NCI-H2081 treated with DMSO at 0.1 percent for 48 hours (cell line): ENCODE results near the gene MCTP1.

Source experiments
- DNase-seq: peaks from one replicate; lab custom pipeline; 2025; lab: John Stamatoyannopoulos, UW

MCTP1 gene

DNA sequence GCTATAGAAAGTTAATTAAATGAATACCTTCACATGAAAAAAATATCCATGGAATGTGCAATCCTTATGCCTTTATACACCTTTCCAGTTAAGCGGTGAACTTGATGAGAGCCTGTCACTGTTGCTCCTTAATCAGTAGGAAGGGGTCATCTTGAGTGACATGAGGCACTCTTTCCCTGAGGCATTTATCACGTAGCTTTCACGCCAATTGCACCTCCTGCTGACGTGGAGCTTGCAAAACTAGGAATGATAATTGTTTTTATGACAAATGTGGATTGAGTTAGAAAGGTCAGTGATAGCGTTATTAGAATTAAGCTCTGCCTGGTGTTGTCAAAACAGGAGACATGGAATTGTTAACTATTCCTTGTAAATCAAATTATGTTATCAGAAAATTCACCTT is 586.7 kb downstream of the MCTP1 start:
- no peak for DNase-seq

DNA sequence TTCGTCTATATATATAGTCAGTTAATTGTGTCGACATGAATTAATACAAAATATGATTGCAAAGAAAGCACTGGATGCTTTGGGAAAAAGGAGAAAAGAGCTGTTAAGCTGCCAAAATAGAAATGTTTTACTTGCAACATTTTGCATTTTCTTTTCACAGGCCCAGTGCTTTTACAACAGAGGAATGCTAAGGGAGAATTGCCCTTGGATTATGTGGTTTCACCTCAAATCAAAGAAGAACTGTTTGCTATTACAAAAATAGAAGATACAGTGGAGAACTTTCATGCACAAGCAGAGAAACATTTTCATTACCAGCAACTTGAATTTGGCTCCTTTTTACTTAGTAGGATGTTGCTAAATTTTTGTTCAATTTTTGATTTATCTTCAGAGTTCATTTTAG is 590.2 kb downstream of the MCTP1 start:
- DNase-seq, result no peak

- DNase-seq, result no peak
Measured at GRCh38 chr5:94693845-94694370, 591.0 kb downstream of the MCTP1 start.

DNA sequence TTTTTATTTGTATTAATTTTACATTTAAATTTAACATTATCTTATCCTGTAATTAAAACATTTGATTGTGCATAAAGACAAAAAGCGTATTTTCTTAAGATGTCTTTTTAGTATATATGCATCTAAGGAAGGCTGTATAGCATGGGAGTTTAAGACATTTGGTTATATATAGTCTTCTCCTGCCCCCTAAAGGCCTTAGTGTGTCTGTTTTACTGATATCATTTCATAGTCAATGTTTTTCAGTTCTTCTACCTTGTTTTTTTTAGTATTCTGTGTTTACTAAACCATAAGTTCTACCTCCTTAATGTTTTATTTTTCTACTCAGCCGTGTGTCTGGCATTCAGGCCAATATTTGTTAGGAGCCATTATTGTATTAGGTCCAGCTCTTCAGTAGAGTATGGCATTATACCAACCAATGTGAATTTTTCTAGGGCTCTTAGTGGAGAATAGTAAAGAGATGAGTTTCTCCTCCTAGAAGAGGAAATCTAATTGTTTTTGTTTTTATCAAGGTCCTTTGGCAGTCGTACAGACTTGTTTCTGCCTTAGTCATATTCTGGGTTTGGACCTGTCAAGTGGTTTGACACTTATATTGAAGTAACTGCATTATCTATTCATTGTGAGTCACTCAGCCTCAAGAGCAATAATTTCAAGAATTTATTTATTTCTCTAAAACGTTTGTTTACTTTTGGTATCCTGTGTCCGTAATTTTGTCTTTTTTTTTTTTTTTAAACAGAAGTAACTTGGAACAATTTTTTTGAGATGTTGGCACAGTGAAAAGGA is 591.7 kb downstream of the MCTP1 start:
- DNase-seq, result no peak

- no peak for DNase-seq
Measured at GRCh38 chr5:94692581-94692980, 592.3 kb downstream of the MCTP1 start.

GRCh38 chr5:94691949-94692348 is 592.9 kb downstream of the MCTP1 start:
- DNase-seq, result no peak

- no peak for DNase-seq
Measured at GRCh38 chr5:94691291-94691690, 593.6 kb downstream of the MCTP1 start.

- DNase-seq, result no peak
Measured at GRCh38 chr5:94690778-94691177, 594.1 kb downstream of the MCTP1 start.

GRCh38 chr5:94689908-94690307 is 595.0 kb downstream of the MCTP1 start:
- no peak for DNase-seq

GRCh38 chr5:94682814-94683520 is 601.9 kb downstream of the MCTP1 start:
- no peak for DNase-seq

- no peak for DNase-seq
Measured at GRCh38 chr5:94675965-94676618, 608.8 kb downstream of the MCTP1 start.

GRCh38 chr5:94674490-94675382 is 610.2 kb downstream of the MCTP1 start:
- no peak for DNase-seq

- no peak for DNase-seq
Measured at GRCh38 chr5:94672746-94673145, 612.1 kb downstream of the MCTP1 start.

GRCh38 chr5:94670726-94671125 is 614.2 kb downstream of the MCTP1 start:
- no peak for DNase-seq

- no peak for DNase-seq
Measured at GRCh38 chr5:94667937-94668336, 617.0 kb downstream of the MCTP1 start.

- no peak for DNase-seq
Measured at GRCh38 chr5:94661086-94661485, 623.8 kb downstream of the MCTP1 start.

DNA sequence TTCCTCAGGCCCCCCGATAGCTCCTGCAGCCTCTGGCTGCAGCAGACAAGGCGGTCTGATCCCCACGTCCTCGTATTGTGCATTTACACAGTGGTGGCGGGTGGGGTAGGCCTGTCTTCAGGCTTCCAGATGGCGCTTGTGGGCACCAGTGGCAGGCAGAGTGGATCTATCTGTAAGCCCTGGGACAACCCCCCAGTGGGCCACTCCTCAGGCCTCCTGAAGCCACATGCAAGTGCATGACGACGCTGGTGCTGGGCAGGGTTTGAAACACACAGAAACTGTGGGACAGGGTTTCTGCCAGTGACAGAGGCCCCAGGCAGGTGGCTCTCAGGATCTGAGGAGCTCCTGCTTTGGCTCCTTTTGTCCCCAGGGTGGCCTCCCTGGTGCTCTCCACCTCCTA is 624.4 kb downstream of the MCTP1 start:
- no peak for DNase-seq

DNA sequence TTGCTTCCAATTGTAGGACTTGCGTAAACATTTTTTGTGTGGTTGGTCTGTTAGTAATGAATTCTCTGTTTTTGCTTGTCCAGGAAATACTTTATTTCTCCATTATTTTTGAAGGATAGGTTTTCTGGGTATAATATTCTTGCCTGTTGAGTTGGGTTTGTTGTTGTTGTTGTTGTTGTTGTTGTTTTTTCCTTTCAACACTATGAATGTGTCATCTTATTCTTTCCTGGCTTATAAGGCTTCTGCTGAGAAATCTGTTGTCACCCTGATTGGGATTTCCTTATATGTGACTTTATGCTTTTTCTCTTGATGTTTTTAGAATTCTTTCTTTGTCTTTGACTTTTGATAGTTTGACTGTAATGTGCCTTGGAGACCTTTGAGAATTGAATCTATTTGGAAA is 626.6 kb downstream of the MCTP1 start:
- DNase-seq, result no peak
